GM10248 (cell line): ENCODE measurements around the gene NSD2.

ENCODE experiments used
- CTCF ChIA-PET: fragments of 300-600 bp; sonication (Branson Sonifier 250); formaldehyde crosslinking; extraction: SDS; loops from one replicate; lab custom pipeline; 2021; ENCODE audit warnings: antibody characterized with exemption; lab: Yijun Ruan, JAX
- POLR2A ChIA-PET: fragments of 350-650 bp; sonication (Branson Sonifier 250); formaldehyde crosslinking; extraction: SDS; loops from one replicate; lab custom pipeline; 2020; ENCODE audit warnings: antibody characterized with exemption; lab: Yijun Ruan, JAX
- DNase-seq: peaks from one replicate; pipeline ENCODE4 v3.0.0; 2012; ENCODE audit errors: extremely low spot score
- TF ChIP-seq, protein P1 (sequence below): IDR thresholded peaks from 2 replicates; pipeline ENCODE4 v1.5.1; 2012; ENCODE audit warnings: mild to moderate bottlenecking, low read depth; ENCODE audit errors: extremely low read depth, missing control alignments, control extremely low read depth

Gene NSD2

DNA sequence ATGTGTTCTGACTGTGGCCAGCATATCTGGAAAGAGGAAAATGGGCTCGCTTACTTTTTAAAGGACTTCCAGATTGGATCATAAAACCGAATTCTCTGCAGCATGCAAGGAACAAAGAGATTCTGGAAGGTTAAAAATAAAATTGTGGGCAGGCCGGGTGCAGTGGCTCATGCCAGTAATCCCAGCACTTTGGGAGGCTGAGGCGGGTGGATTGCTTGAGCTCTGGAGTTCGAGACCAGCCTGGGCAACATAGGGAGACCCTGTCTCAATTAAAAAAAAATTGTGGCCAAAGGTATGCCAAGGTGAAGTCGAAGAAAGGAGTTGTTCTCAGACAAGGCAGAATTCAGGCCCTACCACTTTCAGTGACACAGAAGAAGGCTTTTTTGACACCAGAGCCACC is 99.7 kb downstream of the NSD2 start:
- TF ChIP-seq, protein P1, sequence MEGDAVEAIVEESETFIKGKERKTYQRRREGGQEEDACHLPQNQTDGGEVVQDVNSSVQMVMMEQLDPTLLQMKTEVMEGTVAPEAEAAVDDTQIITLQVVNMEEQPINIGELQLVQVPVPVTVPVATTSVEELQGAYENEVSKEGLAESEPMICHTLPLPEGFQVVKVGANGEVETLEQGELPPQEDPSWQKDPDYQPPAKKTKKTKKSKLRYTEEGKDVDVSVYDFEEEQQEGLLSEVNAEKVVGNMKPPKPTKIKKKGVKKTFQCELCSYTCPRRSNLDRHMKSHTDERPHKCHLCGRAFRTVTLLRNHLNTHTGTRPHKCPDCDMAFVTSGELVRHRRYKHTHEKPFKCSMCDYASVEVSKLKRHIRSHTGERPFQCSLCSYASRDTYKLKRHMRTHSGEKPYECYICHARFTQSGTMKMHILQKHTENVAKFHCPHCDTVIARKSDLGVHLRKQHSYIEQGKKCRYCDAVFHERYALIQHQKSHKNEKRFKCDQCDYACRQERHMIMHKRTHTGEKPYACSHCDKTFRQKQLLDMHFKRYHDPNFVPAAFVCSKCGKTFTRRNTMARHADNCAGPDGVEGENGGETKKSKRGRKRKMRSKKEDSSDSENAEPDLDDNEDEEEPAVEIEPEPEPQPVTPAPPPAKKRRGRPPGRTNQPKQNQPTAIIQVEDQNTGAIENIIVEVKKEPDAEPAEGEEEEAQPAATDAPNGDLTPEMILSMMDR: no peak
- CTCF ChIA-PET: interaction anchor here (1.4 to 1.5 kb wide), 2 partner anchors 10 to 12 kb away, joined by 3 to 4 read pairs; no protein-coding TSS in a partner anchor
- POLR2A ChIA-PET: no interaction called here
- DNase-seq: no peak

DNA sequence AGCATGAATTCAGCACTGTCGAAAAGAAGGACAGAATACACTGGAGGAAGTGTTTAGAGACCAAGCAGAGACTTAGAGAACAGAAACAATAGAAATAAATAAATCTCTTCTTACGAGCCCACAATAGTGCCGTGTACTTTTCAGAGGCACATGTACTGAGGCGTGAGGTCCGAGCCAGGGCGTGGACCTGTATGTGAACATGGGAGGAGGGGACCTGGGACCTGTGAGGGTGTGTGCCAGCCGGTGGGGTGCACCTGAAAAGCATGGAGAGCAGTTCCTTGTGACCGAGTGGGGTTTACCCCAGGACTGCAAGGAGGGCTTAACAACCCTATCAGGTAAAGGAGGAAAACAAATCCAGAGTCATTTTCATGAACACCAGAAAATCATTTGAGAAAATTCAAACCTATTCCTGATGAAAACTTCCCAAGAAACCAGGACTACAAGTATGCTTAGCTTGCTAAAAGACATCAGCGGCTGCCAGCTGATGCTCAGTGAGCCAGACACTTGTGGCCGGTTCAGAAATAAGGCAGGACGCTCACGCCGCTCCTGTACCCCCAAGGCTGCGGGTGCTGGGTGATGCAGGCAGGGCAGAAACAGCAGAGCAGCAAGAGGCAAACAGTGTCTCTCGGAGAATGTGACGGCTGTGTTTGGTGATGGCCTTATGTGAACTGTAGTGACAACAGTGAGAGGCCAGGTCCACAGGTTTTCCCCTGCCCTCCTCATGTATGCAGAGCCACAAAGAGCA is 100.4 kb downstream of the NSD2 start:
- TF ChIP-seq, protein P1: no peak

DNA sequence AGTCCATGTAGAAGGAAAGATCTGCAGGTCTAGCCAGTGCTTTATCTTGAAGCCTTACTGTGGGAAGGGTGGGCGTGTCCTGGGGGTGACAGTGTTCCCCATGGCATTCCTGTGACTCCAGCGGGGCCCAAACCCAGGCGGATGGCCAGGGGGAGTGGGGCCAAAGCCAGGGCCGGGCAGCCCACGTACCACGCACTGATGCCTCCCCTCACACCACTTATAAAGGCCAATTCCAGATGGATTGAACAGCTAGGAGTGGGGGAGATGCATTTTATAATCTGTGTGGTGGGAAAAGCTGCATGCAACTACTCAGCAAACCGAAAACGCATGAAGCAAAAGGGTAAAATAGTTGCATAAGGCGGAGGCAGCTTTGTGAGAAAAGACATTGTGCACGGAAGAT is 101.2 kb downstream of the NSD2 start:
- ChIA-PET POLR2A (no interaction called here), CTCF (interaction anchor here (1.3 kb wide), 1 partner anchor 9 kb away, joined by 5 read pairs; no protein-coding TSS in a partner anchor)
- TF ChIP-seq, protein P1: no peak
- DNase-seq: no peak

More for the DNA sequence above, 100.4 kb downstream of the NSD2 start:
- DNase-seq: no peak
- ChIA-PET CTCF (interaction anchor here (1.3 to 1.5 kb wide), 2 partner anchors 8 to 11 kb away, joined by 3 to 5 read pairs; no protein-coding TSS in a partner anchor), POLR2A (no interaction called here)

DNA sequence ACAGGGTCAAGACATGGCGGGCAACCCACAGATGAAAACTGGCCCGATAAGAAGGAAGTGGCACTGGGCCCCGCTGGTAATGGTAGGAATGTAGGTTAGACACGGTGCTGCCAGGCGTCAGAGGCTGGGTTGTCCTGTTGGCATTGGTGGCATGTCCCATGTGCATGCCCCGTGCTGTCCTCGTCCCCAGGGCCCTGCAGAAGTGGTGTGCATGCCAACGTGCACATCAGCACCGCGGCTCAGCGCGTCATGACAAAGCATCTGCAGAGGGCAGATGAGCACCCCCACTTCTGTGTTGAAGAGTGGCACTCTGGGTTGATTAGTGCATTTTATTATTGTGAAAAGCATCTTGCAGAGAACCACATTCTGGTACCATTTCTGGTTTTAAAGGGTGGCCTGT is 102.0 kb downstream of the NSD2 start:
- ChIA-PET POLR2A (no interaction called here), CTCF (interaction anchor here (1.3 kb wide), 1 partner anchor 9 kb away, joined by 5 read pairs; no protein-coding TSS in a partner anchor)
- TF ChIP-seq, protein P1: no peak
- no peak for DNase-seq

DNA sequence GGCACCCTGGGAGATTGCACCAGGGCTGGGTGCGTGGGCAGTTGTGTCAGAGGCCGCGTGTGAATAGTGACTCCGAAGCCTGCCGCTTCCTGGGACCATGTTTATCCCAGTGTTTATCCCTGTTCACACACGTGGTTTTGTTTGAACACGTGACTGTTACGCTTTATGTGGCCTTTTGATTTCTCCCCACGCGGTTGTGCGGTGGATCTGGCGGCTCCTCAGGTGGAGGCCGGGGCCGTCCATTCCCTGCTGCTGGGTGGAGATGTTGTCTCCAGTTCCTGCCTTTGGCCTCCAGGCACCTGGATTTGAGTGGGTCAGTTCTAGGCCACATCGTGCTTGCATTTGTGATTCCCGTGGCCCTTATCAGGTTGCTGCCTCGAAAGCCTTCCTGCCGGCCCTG is 102.5 kb downstream of the NSD2 start:
- CTCF ChIA-PET: no interaction called here

DNA sequence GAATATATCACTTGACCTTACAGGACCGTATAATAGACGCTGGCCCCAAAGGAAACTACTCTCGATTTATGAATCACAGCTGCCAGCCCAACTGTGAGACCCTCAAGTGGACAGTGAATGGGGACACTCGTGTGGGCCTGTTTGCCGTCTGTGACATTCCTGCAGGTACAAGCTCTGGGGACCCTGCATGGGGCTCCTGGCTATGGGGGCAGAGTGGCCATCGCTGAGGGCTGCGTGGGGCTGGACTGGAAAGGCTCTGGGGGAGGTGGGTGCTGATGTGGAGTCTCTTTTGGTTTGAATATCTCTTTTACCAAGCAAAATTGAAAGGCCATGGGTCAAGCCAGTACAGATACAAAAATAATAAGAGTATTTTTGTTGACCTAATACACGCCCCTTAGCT is 103.6 kb downstream of the NSD2 start:
- ChIA-PET POLR2A (no interaction called here), CTCF (no interaction called here)
- TF ChIP-seq, protein P1: no peak
- DNase-seq: no peak

More for the DNA sequence above, 102.5 kb downstream of the NSD2 start:
- no peak for DNase-seq
- POLR2A ChIA-PET: no interaction called here
- TF ChIP-seq, protein P1: no peak
